Activated CD8-positive, alpha-beta T cell treated with anti-CD3 and anti-CD28 coated beads for 36 hours (primary cell): Measurements from ENCODE around the gene C1orf159. TPM values are rescaled to one million over a fixed set of nuclear protein-coding genes. Genes with fewer than 3 reads are reported as not detected.

Experiments used
- ATAC-seq: fragments of 200-7000 bp; cut with Tn5 transposase; one replicate; pipeline ENCODE4 v1.10.0; 2021; ENCODE audit warnings: mild to moderate bottlenecking, moderate library complexity
- CTCF ChIA-PET: fragments of 350-600 bp; sonication (Branson Sonifier 250); formaldehyde crosslinking; loops from one replicate; lab custom pipeline; 2021; ENCODE audit warnings: antibody characterized with exemption; lab: Charles Lee
- POLR2A ChIA-PET: fragments of 350-600 bp; sonication (Branson Sonifier 250); formaldehyde crosslinking; loops from one replicate; lab custom pipeline; 2021; ENCODE audit warnings: antibody characterized with exemption; lab: Charles Lee
- DNase-seq: peaks from one replicate; pipeline ENCODE4 v3.0.0-alpha.2; 2020
- H3K27ac Mint-ChIP-seq: one replicate; pipeline ENCODE4 v1.8.0; 2021; ENCODE audit warnings: mild to moderate bottlenecking, mixed read lengths
- H3K27me3 Mint-ChIP-seq: one replicate; pipeline ENCODE4 v1.8.0; 2021; ENCODE audit warnings: mixed read lengths
- H3K36me3 Mint-ChIP-seq: one replicate; pipeline ENCODE4 v1.8.0; 2021; ENCODE audit warnings: low read depth, mixed read lengths
- H3K4me1 Mint-ChIP-seq: one replicate; pipeline ENCODE4 v1.8.0; 2021; ENCODE audit warnings: low read depth, mixed read lengths
- H3K4me3 Mint-ChIP-seq: one replicate; pipeline ENCODE4 v1.8.0; 2021; ENCODE audit warnings: mild to moderate bottlenecking, moderate library complexity, mixed read lengths
- H3K9me3 Mint-ChIP-seq: one replicate; pipeline ENCODE4 v1.8.0; 2021; ENCODE audit warnings: mixed read lengths
- CTCF ChIP-seq: fragments of 200-600 bp; IDR thresholded peaks from one replicate; pipeline ENCODE4 v1.8.0; 2022; ENCODE audit warnings: antibody characterized with exemption, mild to moderate bottlenecking
- intact Hi-C: fragments of 100-400 bp; cut with micrococcal nuclease; formaldehyde crosslinking; loops from one replicate; pipeline ENCODE4 v1.10.0; 2022
- total RNA-seq, 2 experiments: library from RNA; stranded (reverse); gene quantifications; one replicate each; pipeline ENCODE4 v1.2.3, GENCODE V29; 2021

C1orf159 gene
- total RNA-seq, 2 experiments from 2014 or later: 17.5 to 20.3 TPM

DNA sequence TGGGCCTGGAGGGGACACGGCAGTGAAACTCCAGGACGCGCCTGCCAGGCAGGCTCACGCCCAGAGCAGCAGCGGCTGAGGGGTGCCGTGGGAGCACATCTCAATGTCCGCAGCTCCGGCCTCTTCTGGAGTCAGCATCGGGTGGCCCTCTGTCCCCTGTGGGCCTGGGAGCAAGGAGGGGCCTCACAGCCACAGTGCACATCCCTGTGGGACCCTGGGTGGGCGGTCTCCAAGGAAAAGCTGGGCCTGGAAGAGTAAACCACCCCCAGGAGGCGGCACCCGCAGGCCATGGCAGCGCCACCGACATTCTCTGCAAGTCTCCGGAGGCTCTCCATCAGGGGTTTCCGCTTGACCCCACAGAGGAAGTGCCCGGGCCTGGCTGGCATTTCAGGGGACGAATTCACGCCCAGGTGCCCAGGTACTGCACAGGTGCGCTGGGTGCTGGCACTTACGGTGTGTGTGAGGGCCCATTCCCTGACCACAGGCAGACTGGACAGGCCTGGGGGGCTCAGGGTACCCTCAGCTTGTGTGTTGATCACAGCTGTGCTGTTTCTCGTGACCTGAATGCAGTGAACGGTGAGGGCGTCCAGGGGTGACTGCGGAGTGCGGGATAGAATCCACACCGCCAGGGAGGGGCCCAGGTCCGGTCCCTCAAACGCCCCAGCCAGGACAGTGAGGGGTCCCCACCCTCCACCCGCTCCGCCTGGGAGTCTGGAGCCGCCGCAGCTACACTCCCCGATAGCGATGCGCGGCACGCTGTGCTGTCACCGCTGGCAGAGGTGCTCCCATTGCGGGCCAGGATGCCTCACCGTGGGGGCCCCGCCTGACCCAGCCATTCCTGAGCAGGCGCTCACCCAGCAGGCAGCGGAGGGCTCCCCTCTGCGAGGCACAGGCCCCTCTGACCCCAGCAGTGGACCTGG lies 25.2 kb downstream of the C1orf159 start:
- no peaks in the 10 kb centered on the region for H3K27me3 Mint-ChIP-seq
- no peak overlapping the region for H3K4me3 Mint-ChIP-seq
- H3K27ac Mint-ChIP-seq: no peak overlapping the region
- peaks cover 6% of the 10 kb centered on the region for H3K4me1 Mint-ChIP-seq
- ATAC-seq (no peak), DNase-seq (no peak)
- ChIA-PET CTCF (no interaction called here), POLR2A (interaction anchor here (1.2 to 1.5 kb wide), 2 partner anchors 9 to 16 kb away, joined by 3 to 4 read pairs; partner anchors contain the start of gene RNF223)
- peaks cover 6% of the 10 kb centered on the region for H3K36me3 Mint-ChIP-seq
- H3K9me3 Mint-ChIP-seq: peaks cover 2% of the 10 kb centered on the region
- no peak for TF ChIP-seq CTCF
- intact Hi-C loops: no loop called here

DNA sequence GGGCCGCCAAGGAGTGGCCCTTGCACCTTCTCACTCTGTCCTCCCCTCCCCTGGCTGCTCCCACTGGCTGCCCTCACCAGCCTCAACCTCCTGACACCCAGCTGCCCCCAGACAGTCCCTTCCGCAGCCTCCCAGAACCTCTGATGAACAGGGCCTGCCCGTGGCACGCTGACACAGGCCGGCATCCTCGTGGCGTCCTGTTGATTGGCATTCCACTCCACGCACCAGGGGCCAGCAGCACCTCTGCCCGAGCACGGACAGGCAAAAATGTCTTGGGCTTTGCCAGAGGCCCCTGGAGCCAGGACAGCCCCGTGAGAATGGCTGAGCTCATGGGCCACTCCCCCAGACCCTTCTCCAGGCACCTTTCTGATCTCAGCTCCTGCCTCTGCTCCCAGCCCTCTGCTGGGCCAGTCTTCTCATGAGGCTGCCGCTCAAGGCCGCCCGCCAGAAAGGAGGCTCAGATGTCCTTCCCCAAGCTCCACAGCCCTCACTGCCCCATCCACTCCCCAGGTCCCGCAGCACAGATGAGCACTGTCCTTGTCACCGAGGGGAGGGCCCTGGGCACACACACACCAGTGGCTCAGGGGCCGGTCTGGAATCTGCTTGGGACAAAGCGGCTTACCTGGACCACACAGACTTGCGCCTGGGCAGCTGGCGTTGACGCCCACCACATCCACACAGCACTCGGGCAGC lies 26.0 kb downstream of the C1orf159 start:
- Mint-ChIP-seq H3K4me3 (no peak overlapping the region), H3K27me3 (no peaks in the 10 kb centered on the region), H3K4me1 (peaks cover 6% of the 10 kb centered on the region), H3K9me3 (no peaks in the 10 kb centered on the region), H3K36me3 (peaks cover 2% of the 10 kb centered on the region), H3K27ac (no peak overlapping the region)
- ChIA-PET POLR2A (interaction anchor here (0.6 to 1.5 kb wide), 3 partner anchors 8 to 15 kb away, joined by 3 to 4 read pairs (median 3); partner anchors contain the start of gene RNF223), CTCF (no interaction called here)
- TF ChIP-seq CTCF: no peak
- no peak for ATAC-seq
- intact Hi-C loops: no loop called here
- no peak for DNase-seq

- H3K36me3 Mint-ChIP-seq: peaks cover 2% of the 10 kb centered on the region
- ATAC-seq: no peak
- POLR2A ChIA-PET: interaction anchor here (0.6 to 1.2 kb wide), 3 partner anchors 9 to 15 kb away, joined by 3 read pairs; partner anchors contain the start of gene RNF223
- DNase-seq: peak; percentile 3
- H3K9me3 Mint-ChIP-seq: no peaks in the 10 kb centered on the region
- H3K27me3 Mint-ChIP-seq: no peaks in the 10 kb centered on the region
- intact Hi-C loops: no loop called here
- no peak for TF ChIP-seq CTCF
- H3K27ac Mint-ChIP-seq: no peak overlapping the region
- no peak overlapping the region for H3K4me3 Mint-ChIP-seq
- peaks cover 6% of the 10 kb centered on the region for H3K4me1 Mint-ChIP-seq
- CTCF ChIA-PET: no interaction called here
Observed at GRCh38 chr1:1088801-1089680, 26.8 kb downstream of the C1orf159 start.

- H3K27ac Mint-ChIP-seq: no peak overlapping the region
- DNase-seq: no peak
Observed at GRCh38 chr1:1088029-1088800, 27.7 kb downstream of the C1orf159 start.

More at GRCh38 chr1:1088029-1088800, 27.7 kb downstream of the C1orf159 start:
- no peaks in the 10 kb centered on the region for H3K27me3 Mint-ChIP-seq
- H3K36me3 Mint-ChIP-seq: peaks cover 2% of the 10 kb centered on the region
- H3K4me1 Mint-ChIP-seq: peaks cover 5% of the 10 kb centered on the region
- intact Hi-C loops: no loop called here
- no peaks in the 10 kb centered on the region for H3K9me3 Mint-ChIP-seq
- TF ChIP-seq CTCF: no peak
- CTCF ChIA-PET: no interaction called here
- H3K4me3 Mint-ChIP-seq: no peak overlapping the region
- POLR2A ChIA-PET: interaction anchor here (0.8 kb wide), 1 partner anchor 10 kb away, joined by 3 read pairs; no protein-coding TSS in a partner anchor
- ATAC-seq: no peak
